Measurements from ENCODE around the gene MRPS35.
A peak's percentile ranks its signal among the peaks of the same experiment; 100 is the strongest.

Gene MRPS35

GRCh38 chr12:27673101-27673718 lies 37.4 kb upstream of the MRPS35 start:
- H3K4me3 ChIP-seq (replicated peaks in 1 of 2; ENCODE audit: low read depth in 2 of 2, low read length in 2 of 2) = no peak overlapping the region
- no peak for TF ChIP-seq CTCF (IDR thresholded peaks at IDR 0.05; ENCODE audit: low read depth, low read length)
- no peak for DNase-seq (ENCODE audit: low read depth in 2 of 2)

DNA sequence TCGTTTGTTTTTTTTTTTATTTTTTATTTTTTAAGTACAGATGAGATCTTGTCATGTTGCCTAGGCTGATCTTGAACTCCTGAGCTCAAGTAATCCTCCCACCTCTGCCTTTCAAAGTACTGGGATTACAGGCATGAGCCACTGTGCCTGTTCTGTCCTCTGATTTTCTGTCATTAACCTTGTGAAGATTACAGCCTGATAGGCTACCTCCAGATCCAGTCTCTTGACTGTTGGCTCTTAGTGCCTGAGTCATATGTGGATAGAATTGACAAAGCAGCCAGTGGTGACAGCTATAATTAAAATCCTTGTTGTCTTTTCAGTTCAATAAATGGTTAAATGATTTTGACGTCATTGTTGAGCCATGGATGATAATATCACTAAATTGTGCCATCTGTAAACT lies 35.6 kb upstream of the MRPS35 start:
- no peak overlapping the region for H3K4me3 ChIP-seq (replicated peaks in 1 of 2; ENCODE audit: low read depth in 2 of 2, low read length in 2 of 2)
- no peak for DNase-seq (ENCODE audit: low read depth in 2 of 2)
- TF ChIP-seq CTCF (IDR thresholded peaks at IDR 0.05; ENCODE audit: low read depth, low read length) = no peak

GRCh38 chr12:27680619-27681018 lies 30.0 kb upstream of the MRPS35 start:
- no peak overlapping the region for H3K4me3 ChIP-seq (replicated peaks in 1 of 2; ENCODE audit: low read depth in 2 of 2, low read length in 2 of 2)
- DNase-seq (ENCODE audit: low read depth in 2 of 2) = no peak
- TF ChIP-seq CTCF (IDR thresholded peaks at IDR 0.05; ENCODE audit: low read depth, low read length) = no peak

DNA sequence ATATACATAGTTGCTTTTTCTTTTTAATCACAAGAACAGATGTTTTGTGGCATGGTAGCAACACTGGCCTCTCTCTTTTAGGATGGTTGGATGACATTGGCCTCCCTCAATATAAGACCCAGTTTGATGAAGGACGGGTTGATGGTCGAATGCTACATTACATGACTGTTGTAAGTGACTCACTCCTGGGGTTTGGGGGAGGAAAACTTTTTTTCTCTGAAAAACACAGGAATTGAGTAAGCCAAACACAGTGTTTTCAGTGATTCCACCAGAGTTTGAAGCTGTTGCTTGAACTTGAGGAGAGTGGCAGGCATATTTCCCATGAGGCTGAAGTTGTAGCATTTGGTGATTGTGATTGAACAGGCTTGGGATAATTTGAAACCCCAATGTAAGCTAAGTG lies 28.1 kb upstream of the MRPS35 start:
- DNase-seq (ENCODE audit: low read depth in 2 of 2) = peak in 1 of 2 donors; percentile 66
- TF ChIP-seq CTCF (IDR thresholded peaks at IDR 0.05; ENCODE audit: low read depth, low read length) = no peak
- H3K4me3 ChIP-seq (replicated peaks in 1 of 2; ENCODE audit: low read depth in 2 of 2, low read length in 2 of 2) = no peak overlapping the region

GRCh38 chr12:27685274-27685673 lies 25.4 kb upstream of the MRPS35 start:
- no peak overlapping the region for H3K4me3 ChIP-seq (replicated peaks in 1 of 2; ENCODE audit: low read depth in 2 of 2, low read length in 2 of 2)
- no peak for DNase-seq (ENCODE audit: low read depth in 2 of 2)
- TF ChIP-seq CTCF (IDR thresholded peaks at IDR 0.05; ENCODE audit: low read depth, low read length) = no peak

DNA sequence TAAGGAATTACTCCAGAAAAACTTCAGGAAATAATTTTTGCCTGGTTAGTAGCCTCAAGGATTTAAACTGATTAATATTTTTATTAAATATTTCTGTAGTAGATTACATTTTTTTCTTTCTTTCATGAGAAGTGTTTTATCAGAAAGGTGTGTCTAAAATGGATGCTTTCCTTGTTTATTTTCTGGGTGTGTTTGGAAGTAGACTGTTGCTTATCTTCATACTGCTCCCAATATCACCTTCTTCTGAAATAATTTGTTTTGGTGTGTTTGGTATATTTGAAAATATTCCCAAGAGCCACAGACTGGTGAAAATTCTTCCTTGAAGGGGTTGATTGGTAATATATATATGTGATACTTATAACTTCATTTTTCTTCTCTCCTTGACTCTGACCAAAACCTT lies 24.5 kb upstream of the MRPS35 start:
- TF ChIP-seq CTCF (IDR thresholded peaks at IDR 0.05; ENCODE audit: low read depth, low read length) = no peak
- H3K4me3 ChIP-seq (replicated peaks in 1 of 2; ENCODE audit: low read depth in 2 of 2, low read length in 2 of 2) = no peak overlapping the region
- DNase-seq (ENCODE audit: low read depth in 2 of 2) = no peak

DNA sequence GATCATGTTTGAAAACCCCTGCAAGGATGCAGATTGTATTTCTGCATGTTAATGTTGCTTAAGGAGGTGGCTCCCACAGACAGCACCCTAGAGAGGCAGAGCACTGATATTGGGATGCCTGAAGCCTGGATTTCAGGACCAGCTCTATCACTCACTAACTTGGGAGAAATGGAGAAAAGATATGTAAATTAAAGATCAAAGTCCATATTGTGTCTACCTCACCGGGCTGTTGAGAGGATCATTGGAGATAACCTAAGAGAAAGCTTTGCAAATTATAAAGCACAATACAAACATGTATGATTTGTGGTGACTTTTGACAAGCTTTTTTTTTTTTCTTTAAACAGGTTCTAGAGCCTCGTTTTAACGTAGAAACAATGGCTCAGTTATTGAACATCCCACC lies 22.0 kb upstream of the MRPS35 start:
- H3K4me3 ChIP-seq (replicated peaks in 1 of 2; ENCODE audit: low read depth in 2 of 2, low read length in 2 of 2) = no peak overlapping the region
- TF ChIP-seq CTCF (IDR thresholded peaks at IDR 0.05; ENCODE audit: low read depth, low read length) = no peak
- no peak for DNase-seq (ENCODE audit: low read depth in 2 of 2)

Data from cardiac fibroblast (primary cell).